VCaP (cell line): ENCODE data around the gene HIGD2A.

Source experiments
- H3K27ac ChIP-seq: fragments of 450-650 bp; 2 replicates; pipeline ENCODE4 v1.5.1; 2017
- CTCF ChIP-seq: fragments of 450-650 bp; conservative IDR thresholded peaks from 2 replicates; pipeline ENCODE4 v1.5.1; 2017; ENCODE audit warnings: mild to moderate bottlenecking, moderate library complexity

Gene HIGD2A

GRCh38 chr5:176438959-176439757 is 50.6 kb downstream of the HIGD2A start:
- TF ChIP-seq CTCF, result no peak
- no peak overlapping the region for H3K27ac ChIP-seq
